ENCODE data around the gene SLC34A1. TPM values are rescaled to one million over a fixed set of nuclear protein-coding genes. Genes with fewer than 3 reads are reported as not detected.
A peak's percentile ranks its signal among the peaks of the same experiment; 100 is the strongest.
"Not testable (repeated sequence)": the region's sequence is repeated elsewhere in the genome, so short reads cannot be mapped to it uniquely, and the experiment has no call there.

The SLC34A1 gene
- polyA plus RNA-seq, 1 donor: 200 TPM

- no peak for DNase-seq
Measured at GRCh38 chr5:177353093-177353492, 31.1 kb upstream of the SLC34A1 start.

GRCh38 chr5:177354256-177354655, 30.0 kb upstream of the SLC34A1 start:
- no peak for DNase-seq

- no peak for DNase-seq
Measured at GRCh38 chr5:177354711-177355110, 29.5 kb upstream of the SLC34A1 start.

- DNase-seq: no peak
Measured at GRCh38 chr5:177355162-177355867, 28.9 kb upstream of the SLC34A1 start.

- no peak for DNase-seq
Measured at GRCh38 chr5:177355868-177356168, 28.4 kb upstream of the SLC34A1 start.

GRCh38 chr5:177356746-177357145, 27.5 kb upstream of the SLC34A1 start:
- no peak for DNase-seq

GRCh38 chr5:177357146-177357458, 27.1 kb upstream of the SLC34A1 start:
- no peak for DNase-seq

GRCh38 chr5:177357459-177358351, 26.5 kb upstream of the SLC34A1 start, which contains the start of gene RGS14:
RGS14 (plus strand) TSS chr5:177357924; CDS start chr5:177358025, 101 bp downstream.
- no peak for DNase-seq

GRCh38 chr5:177358370-177358819, 25.8 kb upstream of the SLC34A1 start:
- DNase-seq: no peak

- DNase-seq: no peak
Measured at GRCh38 chr5:177359451-177359851, 24.8 kb upstream of the SLC34A1 start.

- no peak for DNase-seq
Measured at GRCh38 chr5:177359860-177360259, 24.4 kb upstream of the SLC34A1 start.

- not testable (repeated sequence) for DNase-seq
Measured at GRCh38 chr5:177360740-177361139, 23.5 kb upstream of the SLC34A1 start.

GRCh38 chr5:177361418-177362291, 22.6 kb upstream of the SLC34A1 start:
- no peak for DNase-seq

GRCh38 chr5:177362292-177362609, 22.0 kb upstream of the SLC34A1 start:
- DNase-seq: no peak

- DNase-seq: peak; percentile 65
Measured at GRCh38 chr5:177362610-177363507, 21.4 kb upstream of the SLC34A1 start.

GRCh38 chr5:177363565-177363964, 20.7 kb upstream of the SLC34A1 start:
- no peak for DNase-seq

GRCh38 chr5:177364159-177364962, 19.9 kb upstream of the SLC34A1 start:
- no peak for DNase-seq

- DNase-seq: no peak
Measured at GRCh38 chr5:177365845-177366527, 18.2 kb upstream of the SLC34A1 start.

GRCh38 chr5:177366528-177367322, 17.5 kb upstream of the SLC34A1 start:
- DNase-seq: peak; percentile 89

Measured in left kidney (tissue), 2 donors.